H1 (cell line): ENCODE data around the gene UPK2. TPM values are rescaled to one million over a fixed set of nuclear protein-coding genes. Genes with fewer than 3 reads are reported as not detected.

Experiments used
- CTCF ChIA-PET: fragments of 300-600 bp; sonication (Branson Sonifier 250); formaldehyde crosslinking; loops from one replicate; lab custom pipeline; 2021; ENCODE audit not compliant: partially characterized antibody; lab: Charles Lee
- POLR2A ChIA-PET: fragments of 300-600 bp; sonication (Branson Sonifier 250); formaldehyde crosslinking; loops from one replicate; lab custom pipeline; 2021; ENCODE audit warnings: inconsistent platforms; ENCODE audit not compliant: partially characterized antibody; lab: Charles Lee
- DNase-seq, 2 experiments: peaks; one replicate each; pipeline versions ENCODE4 v3.0.0 to v3.0.0-alpha.2; 2010 to 2022; ENCODE audit warnings: low spot score in 2 of 2, low read depth in 1 of 2, mixed read lengths in 1 of 2
- FAIRE-seq: peaks from 2 replicates; lab custom pipeline; 2011; peaks lifted over from hg19 to GRCh38; lab: Jason Lieb, UNC
- H2AFZ ChIP-seq: 2 replicates; pipeline ENCODE4 v1.8.1; 2012; ENCODE audit warnings: low read length, inconsistent platforms
- H2AK5ac ChIP-seq: 2 replicates; pipeline ENCODE4 v1.6.1; 2013; ENCODE audit warnings: low read depth, low read length
- H2BK120ac ChIP-seq: replicated peaks from 2 replicates; pipeline ENCODE3; 2013; ENCODE audit warnings: low read depth, low read length, inconsistent platforms
- H2BK12ac ChIP-seq: 2 replicates; pipeline ENCODE4 v1.6.1; 2013; ENCODE audit warnings: low read depth, low read length
- H2BK15ac ChIP-seq: 2 replicates; pipeline ENCODE4 v1.6.1; 2013; ENCODE audit warnings: low read length
- H2BK20ac ChIP-seq: 2 replicates; pipeline ENCODE4 v1.6.1; 2013; ENCODE audit warnings: low read length
- H2BK5ac ChIP-seq: 2 replicates; pipeline ENCODE4 v1.6.1; 2013; ENCODE audit warnings: low read depth, low read length
- H3K14ac ChIP-seq: 2 replicates; pipeline ENCODE4 v1.6.1; 2013; ENCODE audit warnings: inconsistent platforms; ENCODE audit not compliant: insufficient read length
- H3K18ac ChIP-seq: 2 replicates; pipeline ENCODE4 v1.6.1; 2013; ENCODE audit warnings: low read length; ENCODE audit errors: extremely low read depth
- H3K23ac ChIP-seq: 2 replicates; pipeline ENCODE4 v1.6.1; 2013; ENCODE audit warnings: inconsistent platforms; ENCODE audit not compliant: insufficient read length
- H3K23me2 ChIP-seq: 2 replicates; pipeline ENCODE4 v1.6.1; 2013; ENCODE audit warnings: low read depth, low read length
- H3K27ac ChIP-seq: 2 replicates; pipeline ENCODE4 v1.6.1; 2011; ENCODE audit warnings: low read depth, low read length, inconsistent platforms
- H3K27me3 ChIP-seq, 4 experiments: replicated peaks in 1 of 4; 1 replicate in 1 of 4; 2 replicates in 3 of 4; pipeline versions ENCODE4 v1.6.1 to v1.8.1; 2011 to 2013; ENCODE audit warnings: low read length in 3 of 4, mild to moderate bottlenecking in 3 of 4, inconsistent platforms in 2 of 4, mixed read lengths in 2 of 4, moderate library complexity in 1 of 4; ENCODE audit not compliant: control insufficient read depth in 3 of 4, insufficient read depth in 3 of 4; ENCODE audit errors: extremely low read depth in 1 of 4
- H3K36me3 ChIP-seq, 4 experiments: 2 replicates each; pipeline versions ENCODE4 v1.6.1 to v1.8.1; 2011 to 2013; ENCODE audit warnings: mild to moderate bottlenecking in 4 of 4, low read length in 3 of 4, moderate library complexity in 2 of 4, control low read depth in 1 of 4, inconsistent platforms in 1 of 4; ENCODE audit not compliant: insufficient read depth in 4 of 4, control insufficient read depth in 2 of 4
- H3K4ac ChIP-seq: replicated peaks from 2 replicates; pipeline ENCODE3; 2013; ENCODE audit warnings: low read length, low read depth, mixed read lengths, inconsistent platforms; ENCODE audit not compliant: insufficient read length
- H3K4me1 ChIP-seq, 4 experiments: replicated peaks in 1 of 4; 1 replicate in 1 of 4; 2 replicates in 3 of 4; pipeline versions ENCODE4 v1.6.1 to v1.8.1; 2011 to 2013; ENCODE audit warnings: low read length in 3 of 4, inconsistent platforms in 2 of 4, mixed read lengths in 1 of 4; ENCODE audit not compliant: insufficient read depth in 4 of 4, control insufficient read depth in 3 of 4
- H3K4me2 ChIP-seq, 2 experiments: 2 replicates each; pipeline versions ENCODE4 v1.6.1 to v1.8.1; 2011 to 2013; ENCODE audit warnings: low read depth in 2 of 2, low read length in 2 of 2, control low read depth in 1 of 2, inconsistent platforms in 1 of 2, mild to moderate bottlenecking in 1 of 2; ENCODE audit not compliant: insufficient read depth in 1 of 2
- H3K4me3 ChIP-seq, 4 experiments: fragments of 200-600, 300-600 bp in 1 of 4; sonication (generic), shearing (Covaris generic), sonication (Bioruptor Twin) in 1 of 4; 2 replicates each; pipeline versions ENCODE4 v1.5.1 to v1.8.1; 2011 to 2016; ENCODE audit warnings: low read length in 4 of 4, low read depth in 3 of 4, control low read depth in 2 of 4, inconsistent platforms in 2 of 4, mild to moderate bottlenecking in 2 of 4, mixed read lengths in 1 of 4, moderate library complexity in 1 of 4; ENCODE audit not compliant: insufficient read depth in 2 of 4; ENCODE audit errors: extremely low read depth in 1 of 4
- H3K56ac ChIP-seq: replicated peaks from 2 replicates; pipeline ENCODE3; 2013; ENCODE audit warnings: low read depth, mild to moderate bottlenecking, mixed read lengths, low read length, inconsistent platforms; ENCODE audit not compliant: insufficient read length
- H3K79me1 ChIP-seq: 2 replicates; pipeline ENCODE4 v1.6.1; 2013; ENCODE audit warnings: low read depth, low read length, control low read depth
- H3K79me2 ChIP-seq, 2 experiments: 2 replicates each; pipeline versions ENCODE4 v1.6.1 to v1.8.1; 2012 to 2013; ENCODE audit warnings: low read length in 2 of 2, mild to moderate bottlenecking in 2 of 2, inconsistent platforms in 1 of 2; ENCODE audit not compliant: insufficient read depth in 2 of 2, control insufficient read depth in 1 of 2
- H3K9ac ChIP-seq, 4 experiments: replicated peaks in 1 of 4; 1 replicate in 1 of 4; 2 replicates in 3 of 4; pipeline versions ENCODE4 v1.6.1 to v1.8.1; 2011 to 2013; ENCODE audit warnings: low read depth in 3 of 4, low read length in 3 of 4, control low read depth in 2 of 4, mild to moderate bottlenecking in 2 of 4, moderate library complexity in 2 of 4, inconsistent platforms in 1 of 4; ENCODE audit errors: extremely low read depth in 1 of 4
- H3K9me3 ChIP-seq, 2 experiments: 2 replicates each; pipeline versions ENCODE4 v1.6.1 to v1.8.1; 2012 to 2013; ENCODE audit warnings: mild to moderate bottlenecking in 2 of 2, moderate library complexity in 2 of 2, control low read depth in 1 of 2, inconsistent platforms in 1 of 2, low read depth in 1 of 2, low read length in 1 of 2, mixed read lengths in 1 of 2; ENCODE audit not compliant: insufficient read depth in 2 of 2
- H4K20me1 ChIP-seq, 2 experiments: replicated peaks in 1 of 2; 2 replicates each; pipeline versions ENCODE3 to v1.8.1; 2011 to 2013; ENCODE audit warnings: inconsistent platforms in 2 of 2, low read length in 2 of 2, mild to moderate bottlenecking in 1 of 2; ENCODE audit not compliant: insufficient read depth in 2 of 2, control insufficient read depth in 1 of 2
- H4K5ac ChIP-seq: 2 replicates; pipeline ENCODE4 v1.6.1; 2013; ENCODE audit warnings: low read length, low read depth, mixed read lengths, inconsistent platforms; ENCODE audit not compliant: insufficient read length
- H4K8ac ChIP-seq: 2 replicates; pipeline ENCODE4 v1.8.0; 2013; ENCODE audit warnings: mild to moderate bottlenecking, moderate library complexity, low read length, inconsistent platforms; ENCODE audit not compliant: insufficient read depth; ENCODE audit errors: extremely low read depth
- H4K91ac ChIP-seq: replicated peaks from 2 replicates; pipeline ENCODE3; 2013; ENCODE audit warnings: low read length, mixed read lengths, inconsistent platforms; ENCODE audit not compliant: insufficient read length
- CTCF ChIP-seq, 3 experiments: IDR thresholded peaks; 1 replicate in 2 of 3; 2 replicates in 1 of 3; pipeline versions ENCODE4 v1.5.1 to v1.6.1; 2011; ENCODE audit warnings: low read length in 3 of 3, mild to moderate bottlenecking in 3 of 3, inconsistent platforms in 2 of 3, low read depth in 1 of 3, moderate library complexity in 1 of 3; ENCODE audit not compliant: insufficient read depth in 1 of 3; ENCODE audit errors: control extremely low read depth in 1 of 3
- EP300 ChIP-seq, 2 experiments: IDR thresholded peaks; 1 replicate in 1 of 2; 2 replicates in 1 of 2; pipeline ENCODE4 v1.6.1; 2011 to 2012; ENCODE audit warnings: low read depth in 2 of 2, low read length in 2 of 2, mild to moderate bottlenecking in 2 of 2, borderline replicate concordance in 1 of 2, inconsistent platforms in 1 of 2, moderate library complexity in 1 of 2
- KDM4A ChIP-seq: IDR thresholded peaks from one replicate; pipeline ENCODE4 v1.7.1; 2012; ENCODE audit warnings: low read depth, mild to moderate bottlenecking, moderate library complexity, low read length, inconsistent platforms; ENCODE audit not compliant: severe bottlenecking
- RNF2 ChIP-seq: fragments of 200-900, 300-1000 bp; sonication (generic); IDR thresholded peaks from 2 replicates; pipeline ENCODE4 v1.7.1; 2016; ENCODE audit warnings: borderline replicate concordance, low read depth, mild to moderate bottlenecking, antibody characterized with exemption, low read length; ENCODE audit not compliant: poor library complexity, severe bottlenecking; ENCODE audit errors: missing control alignments
- RXRA ChIP-seq: IDR thresholded peaks from 2 replicates; pipeline ENCODE4 v1.6.1; 2011; ENCODE audit warnings: low read depth, mild to moderate bottlenecking, low read length, moderate library complexity; ENCODE audit not compliant: insufficient read depth
- TEAD4 ChIP-seq: IDR thresholded peaks from 2 replicates; pipeline ENCODE4 v1.6.1; 2012; ENCODE audit warnings: low read depth, low read length, inconsistent platforms, mixed read lengths
- WGBS, 2 experiments: shearing (Covaris generic) in 1 of 2; methylation state at CpG; one replicate each; pipeline versions ENCODE4 v1.1.6 to v1.1.7; 2013 to 2015; ENCODE audit warnings: low lambda C conversion rate in 2 of 2, mixed read lengths in 2 of 2, inconsistent platforms in 1 of 2, low coverage in 1 of 2, missing lambda C conversion rate in 1 of 2; ENCODE audit not compliant: insufficient replicate concordance in 2 of 2, insufficient coverage in 1 of 2, insufficient read length in 1 of 2; ENCODE audit errors: extremely low coverage in 1 of 2, missing lambda C conversion rate in 1 of 2; 5-methylcytosine and 5-hydroxymethylcytosine counted together
- polyA plus RNA-seq, 7 experiments: library from polyadenylated mRNA; depleted of rRNA in 3 of 7; stranded (reverse) in 5 of 7; unstranded in 2 of 7; fragments of >200 nt in 5 of 7; fragments of 200-250 nt in 2 of 7; gene quantifications; 1 replicate in 5 of 7; 2 replicates in 1 of 7; 4 replicates in 1 of 7; pipeline versions ENCODE4 v1.2.1 to v1.2.3, GENCODE V29; 2011 to 2013; ENCODE audit warnings: missing spikeins in 2 of 7, mixed read lengths in 2 of 7
- total RNA-seq: library from RNA; stranded (reverse); fragmentation: NEBNext Ultra II Directional; extraction: Animal tissue kit (Norgen Biotek cat#: 25700); gene quantifications from 2 replicates; pipeline ENCODE4 v1.2.1, GENCODE V29; 2021

UPK2 gene
- total and polyA plus RNA-seq, 2 of the 8 experiments (the other 6 are each of a cell fraction or from before 2014, with no cell fraction given) = 0.76 TPM; not detected in 1

GRCh38 chr11:118928870-118929500, 27.1 kb upstream of the UPK2 start:
- H3K79me1 ChIP-seq = peaks cover 10% of the 10 kb centered on the region
- no peak overlapping the region for H3K23ac ChIP-seq
- H3K36me3 ChIP-seq = no peaks in the 10 kb centered on the region
- DNase-seq (peak in 1 of 2 experiments; percentile 80), FAIRE-seq (no peak)
- peak overlapping the region; percentile 72 for H3K56ac ChIP-seq
- H2AK5ac ChIP-seq = no peak overlapping the region
- no peak overlapping the region for H2AFZ ChIP-seq
- H2BK20ac ChIP-seq = no peak overlapping the region
- peaks cover 6 to 12% of the 10 kb centered on the region in 2 experiments for H4K20me1 ChIP-seq
- peak overlapping the region; percentile 95 for H2BK5ac ChIP-seq
- no peak overlapping the region for H3K14ac ChIP-seq
- no peak overlapping the region for H3K4ac ChIP-seq
- H3K4me2 ChIP-seq = peak overlapping the region; percentile 57 to 95
- H3K9me3 ChIP-seq = no peaks in the 10 kb centered on the region
- H3K79me2 ChIP-seq = peaks cover 12 to 14% of the 10 kb centered on the region in 2 experiments
- H3K4me3 ChIP-seq = peak overlapping the region; percentile 86 to 95 (median 88)
- no peak overlapping the region; the same call in 1 of the 2 replicates for H3K18ac ChIP-seq
- POLR2A ChIA-PET = interaction anchor here (0.6 to 3.4 kb wide), 8 partner anchors 11 to 394 kb away, joined by 3 to 12 read pairs (median 4); partner anchors contain the start of gene DDX6
- TF ChIP-seq CTCF (IDR thresholded peaks at IDR 0.05; ENCODE audit: control extremely low read depth in 1 of 3, insufficient read depth in 1 of 3, low read depth in 1 of 3, low read length in 3 of 3) = no peak
- TF ChIP-seq RNF2 = no peak
- no peak for TF ChIP-seq TEAD4
- no peak for TF ChIP-seq EP300 (IDR thresholded peaks at IDR 0.05; ENCODE audit: borderline replicate concordance in 1 of 2, low read depth in 2 of 2, low read length in 2 of 2)
- no peak for TF ChIP-seq KDM4A
- no peak for TF ChIP-seq RXRA
- no peak overlapping the region for H2BK12ac ChIP-seq
- H3K9ac ChIP-seq = no peak overlapping the region
- 6% methylated on average over 16 of the region's 26 CpGs; no CpG with 5 or more reads in 1 of the 2 experiments for WGBS, 2 experiments
- H3K27me3 ChIP-seq = peaks cover 0 to 6% (median 0%) of the 10 kb centered on the region in 4 experiments; a peak in 3 of 7 replicates
- CTCF ChIA-PET = interaction anchor here (0.7 to 7.3 kb wide), 17 partner anchors 8 to 334 kb away, joined by 3 to 100 read pairs (median 5); partner anchors contain the start of gene UPK2
- H2BK15ac ChIP-seq = no peak overlapping the region
- peaks cover 1 to 24% (median 13%) of the 10 kb centered on the region in 4 experiments for H3K4me1 ChIP-seq
- H2BK120ac ChIP-seq = no peak overlapping the region
- peak overlapping the region; percentile 68 for H3K27ac ChIP-seq
- peak overlapping the region; percentile 84 for H4K5ac ChIP-seq
- no peak overlapping the region for H4K8ac ChIP-seq
- H3K23me2 ChIP-seq = peaks cover 13% of the 10 kb centered on the region
- peak overlapping the region; percentile 75 for H4K91ac ChIP-seq
